NCI-H2196 (cell line): ENCODE results near the gene ACOT11.
A peak's percentile ranks its signal among the peaks of the same experiment; 100 is the strongest.

Experiments
- DNase-seq: peaks from one replicate; lab custom pipeline; 2025; ENCODE audit not compliant: unreplicated experiment; lab: John Stamatoyannopoulos, UW

The ACOT11 gene

DNA sequence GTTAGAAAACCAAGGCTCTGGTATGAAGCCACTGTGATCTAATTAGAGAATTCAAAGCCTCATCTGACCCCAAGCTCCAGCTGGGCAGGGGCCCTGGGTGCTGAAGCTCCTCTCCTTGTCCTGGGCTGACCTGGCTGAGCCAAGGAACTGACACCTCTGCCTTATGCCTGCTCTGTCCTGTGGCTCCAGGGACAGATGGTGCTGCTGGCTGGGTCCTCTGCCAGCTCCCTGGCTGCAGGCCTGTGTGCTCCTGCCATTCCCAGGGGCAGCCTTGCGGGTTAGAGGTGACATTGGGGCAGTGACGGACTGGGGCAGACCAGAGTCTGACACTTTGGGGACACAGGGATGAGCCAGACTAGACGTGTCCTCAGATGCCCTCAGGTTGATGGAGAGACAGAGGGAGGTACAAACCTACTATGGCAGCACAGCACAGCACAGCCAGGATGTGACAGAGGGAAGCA lies 11.8 kb downstream of the ACOT11 start:
- no peak for DNase-seq

DNA sequence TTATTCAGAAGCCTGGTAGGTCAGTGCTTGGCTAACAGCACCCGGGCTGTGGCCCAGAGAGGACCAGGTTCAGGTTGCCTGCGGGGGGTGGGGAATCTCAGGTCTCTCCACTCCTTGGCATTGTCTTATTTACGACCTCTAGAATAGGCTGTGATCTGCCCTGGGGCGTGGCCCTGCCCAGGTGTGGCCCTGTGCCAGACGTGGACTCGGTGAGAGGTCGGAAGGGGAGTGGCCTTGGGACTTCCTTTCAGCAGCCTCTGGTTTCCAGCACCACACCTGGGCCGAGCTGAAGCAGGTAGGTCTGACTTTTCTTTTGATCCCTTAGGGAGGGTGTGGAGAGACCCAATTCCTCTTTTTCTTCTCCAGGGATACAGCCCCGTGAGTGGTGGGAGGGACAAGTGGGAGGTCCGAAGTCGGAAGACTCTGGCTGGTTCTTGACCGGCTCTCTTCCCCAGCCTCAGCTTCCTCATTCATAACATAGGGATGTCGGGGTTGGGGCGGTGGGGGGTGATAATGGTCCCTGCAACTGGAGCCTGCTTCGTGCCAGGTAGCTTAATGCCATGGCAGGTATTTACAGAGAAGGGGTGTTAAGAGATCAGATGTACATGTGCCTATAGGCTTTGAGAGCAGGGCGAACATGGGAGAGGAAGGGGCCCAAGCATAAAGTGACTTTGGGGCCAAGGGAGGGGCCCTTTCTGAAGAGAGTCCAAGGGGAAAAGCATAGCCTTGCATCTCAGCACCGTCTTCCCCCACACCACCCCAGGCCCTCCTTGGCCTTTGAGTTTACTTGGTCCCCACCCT lies 16.5 kb downstream of the ACOT11 start:
- peak; percentile 89 for DNase-seq

DNA sequence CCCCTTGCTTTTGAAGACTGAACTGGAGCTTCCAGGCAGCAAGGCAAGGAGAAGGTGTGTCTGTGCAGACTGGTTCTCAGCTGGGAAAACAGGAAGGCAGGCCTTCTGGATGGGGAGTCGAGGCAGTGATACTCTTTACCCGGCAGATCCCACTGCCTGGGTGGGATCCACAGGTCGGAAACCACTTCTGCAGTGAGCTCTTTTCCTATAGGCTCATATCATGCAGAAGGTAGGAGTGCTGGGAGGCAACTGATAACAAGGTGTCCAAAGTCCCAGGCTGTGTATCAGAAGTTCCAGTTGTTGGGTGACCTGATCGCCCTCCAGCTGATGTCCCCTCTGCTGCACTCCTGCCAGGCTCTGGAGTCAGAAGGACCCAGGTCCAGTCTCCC lies 17.1 kb downstream of the ACOT11 start:
- DNase-seq = no peak

DNA sequence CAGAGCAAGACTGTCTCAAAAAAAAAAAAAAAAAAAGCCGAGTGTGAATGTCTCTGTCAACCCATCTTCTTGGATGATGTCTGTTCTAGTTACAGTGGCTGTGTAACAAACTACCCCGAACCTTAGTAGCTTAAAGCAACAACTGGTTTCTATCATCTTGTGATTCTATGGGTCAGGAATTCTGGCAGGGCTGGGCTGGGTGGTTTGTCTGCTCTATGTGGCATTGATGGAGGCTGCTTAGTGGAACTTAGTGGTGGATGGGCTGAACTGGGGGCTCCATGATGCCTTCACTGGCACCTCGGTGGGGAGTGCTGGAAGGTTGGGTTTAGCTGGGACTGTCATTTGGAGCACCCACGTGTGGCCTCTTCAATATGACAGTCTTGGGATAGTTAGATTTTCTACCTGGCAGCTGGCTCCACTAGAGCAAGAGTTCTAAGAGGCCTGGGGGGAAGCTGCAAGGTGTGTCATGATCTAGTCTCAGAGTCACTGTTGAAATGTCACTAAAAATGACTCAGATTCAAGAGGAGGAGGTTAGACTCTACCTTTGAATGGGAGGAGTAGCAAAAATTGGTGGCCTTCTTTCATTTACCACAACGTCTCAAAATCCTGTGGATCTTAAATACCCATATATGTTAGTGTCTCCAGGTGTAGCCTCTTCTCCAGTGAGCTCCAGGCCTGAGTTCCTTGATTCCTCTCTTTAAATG lies 18.6 kb downstream of the ACOT11 start:
- DNase-seq = no peak

DNA sequence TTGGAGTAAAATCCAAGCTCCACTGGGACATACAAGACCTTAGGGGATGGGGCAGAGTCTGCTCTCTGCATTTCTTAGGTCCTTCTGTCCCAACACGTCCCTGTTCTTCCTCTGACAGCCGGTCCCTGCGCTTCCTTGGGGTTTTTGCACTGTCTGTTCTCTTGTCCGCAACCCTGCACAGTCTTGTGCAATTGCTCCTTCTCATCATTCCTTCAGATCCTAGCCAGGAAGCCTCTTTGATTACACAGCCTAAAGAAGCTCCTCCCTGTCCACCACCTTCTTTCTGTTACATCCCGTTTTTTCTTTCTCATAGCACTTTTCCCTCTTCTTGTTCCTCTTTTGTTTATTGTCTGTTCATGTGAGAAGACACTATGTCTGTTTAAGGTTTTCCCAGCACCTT lies 19.9 kb downstream of the ACOT11 start:
- DNase-seq = no peak

DNA sequence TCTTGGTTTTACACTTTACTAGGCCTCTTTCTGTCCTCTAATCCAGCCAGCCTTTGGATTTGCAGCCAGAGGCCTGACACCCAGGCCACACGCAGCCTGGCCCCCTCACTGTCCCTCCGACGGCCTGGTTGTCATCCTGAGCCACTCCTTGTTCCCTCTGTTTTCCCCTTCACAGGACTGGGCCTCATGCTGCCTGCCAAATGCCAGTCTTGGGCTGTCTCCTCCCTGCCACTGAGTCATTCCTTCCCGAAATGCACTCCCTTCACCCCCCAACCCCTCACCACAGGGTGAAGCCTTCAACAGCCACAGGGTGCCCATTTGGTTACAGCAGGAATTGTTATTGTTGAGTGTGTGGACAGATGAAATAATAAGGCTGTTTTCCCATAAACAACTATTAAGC lies 21.3 kb downstream of the ACOT11 start:
- DNase-seq = no peak

GRCh38 chr1:54570161-54570560 lies 22.1 kb downstream of the ACOT11 start:
- no peak for DNase-seq

DNA sequence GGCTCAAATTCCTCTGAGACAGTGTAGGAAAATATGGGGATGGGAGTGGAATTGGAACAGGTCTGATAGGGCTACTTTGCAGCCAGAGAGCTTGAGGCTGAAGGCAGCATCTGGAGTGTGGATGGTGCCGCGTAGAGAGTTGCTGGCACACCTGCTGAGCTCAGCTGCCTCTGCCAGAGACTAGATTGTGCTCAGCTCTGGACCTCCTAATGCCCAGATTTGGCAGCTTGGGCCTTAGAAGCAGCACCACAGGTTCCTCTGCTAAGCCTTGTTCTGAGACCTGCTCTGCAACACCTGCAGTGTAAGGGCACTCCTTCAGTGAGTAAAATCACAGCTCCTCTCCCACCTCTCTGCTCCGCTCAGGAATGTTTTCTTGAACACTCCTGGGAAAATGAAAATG lies 23.3 kb downstream of the ACOT11 start:
- DNase-seq = no peak

- DNase-seq = no peak
These were observed 23.9 kb downstream of the ACOT11 start for GRCh38 chr1:54571803-54572541.

- no peak for DNase-seq
These were observed 24.5 kb downstream of the ACOT11 start for GRCh38 chr1:54572542-54572850.

DNA sequence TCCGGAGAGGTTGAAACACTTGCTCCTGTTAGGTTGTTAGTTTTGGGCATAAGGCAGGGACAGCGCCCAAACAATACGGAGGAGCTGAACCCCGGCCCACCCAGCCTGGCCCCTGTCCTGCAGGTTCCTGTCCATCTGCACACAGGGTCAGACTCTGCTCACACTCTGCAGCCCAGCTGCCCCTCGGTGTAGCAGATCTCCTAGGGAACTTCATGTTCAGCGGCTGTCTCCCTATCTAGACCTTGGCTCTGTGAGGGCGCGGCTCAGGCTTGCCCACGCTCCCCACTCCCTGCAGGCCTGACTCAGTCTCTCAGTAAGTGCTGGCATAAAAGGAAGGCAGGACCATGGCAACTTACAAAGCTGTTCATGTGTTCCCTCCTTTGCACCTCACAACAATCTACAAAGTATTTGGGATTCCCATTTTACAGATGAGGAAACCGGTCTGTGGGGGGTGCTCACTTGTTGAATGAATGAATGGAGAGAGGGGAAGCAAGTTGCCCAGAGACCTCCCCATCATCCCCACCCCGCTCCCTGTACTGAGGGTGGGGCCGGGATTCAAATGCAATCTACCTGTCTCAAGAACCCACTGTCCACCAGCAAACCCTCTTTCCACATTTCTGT lies 26.2 kb downstream of the ACOT11 start:
- no peak for DNase-seq

DNA sequence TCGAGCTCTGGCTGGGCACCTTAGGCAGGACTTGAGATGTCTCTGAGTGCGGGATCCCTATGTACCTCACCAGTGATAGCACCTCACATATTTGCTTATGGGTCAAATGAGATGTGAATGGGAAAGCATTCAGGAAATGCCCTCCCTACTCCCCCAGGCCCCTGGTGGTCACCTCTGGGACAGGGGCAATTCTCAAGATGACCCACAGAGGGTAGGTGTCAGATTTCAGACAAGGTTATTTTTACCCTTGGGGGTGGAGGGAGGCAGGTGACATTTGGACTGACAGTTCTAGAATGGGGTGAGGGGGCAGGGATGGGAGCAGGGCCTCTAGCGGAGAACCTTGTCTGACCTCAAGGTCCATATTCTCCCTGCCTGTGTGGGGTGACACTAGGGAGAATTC lies 27.1 kb downstream of the ACOT11 start:
- no peak for DNase-seq

- no peak for DNase-seq
These were observed 27.7 kb downstream of the ACOT11 start for GRCh38 chr1:54575605-54576290.

DNA sequence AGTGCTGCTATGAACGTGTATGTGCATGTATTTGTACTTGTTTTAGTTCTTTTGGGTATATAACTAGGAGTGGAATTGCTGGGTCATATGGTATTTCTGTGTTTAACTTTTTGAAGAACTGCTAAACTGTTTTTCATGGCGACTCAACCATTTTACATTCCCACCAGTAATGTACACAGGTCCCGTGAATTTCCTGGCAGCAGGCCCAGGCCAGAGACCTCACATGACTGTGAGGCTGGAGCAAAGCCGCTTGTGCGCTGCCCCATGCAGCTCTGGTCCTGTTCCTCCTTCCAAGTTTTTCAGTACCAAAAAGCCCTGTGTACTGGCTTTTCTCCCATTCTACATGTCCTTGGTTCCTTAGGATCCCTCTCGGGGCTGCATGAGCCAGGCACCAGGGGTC lies 29.6 kb downstream of the ACOT11 start:
- DNase-seq = peak; percentile 26

DNA sequence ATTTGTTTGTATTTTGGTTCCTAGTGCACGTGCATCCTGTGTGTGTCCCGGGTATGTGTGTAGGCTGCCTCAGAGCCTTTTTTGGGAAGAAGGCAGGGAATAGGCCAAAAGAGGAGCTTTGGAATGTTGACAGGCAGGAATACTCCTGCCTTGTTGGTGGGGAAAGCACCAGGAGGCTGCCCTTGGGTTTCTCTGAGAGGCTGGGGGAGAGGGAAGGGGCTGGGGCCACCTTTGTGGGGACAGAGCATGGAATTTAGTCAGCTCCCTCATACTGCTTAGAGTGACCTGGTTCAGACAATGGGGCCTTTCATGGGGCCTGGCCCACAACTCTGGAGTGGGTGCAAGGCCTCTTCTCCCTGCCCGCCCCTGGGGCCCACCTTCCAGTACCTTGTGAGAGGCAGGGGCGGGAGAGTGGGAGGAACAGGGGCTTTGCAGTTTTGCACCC lies 31.3 kb downstream of the ACOT11 start:
- no peak for DNase-seq

DNA sequence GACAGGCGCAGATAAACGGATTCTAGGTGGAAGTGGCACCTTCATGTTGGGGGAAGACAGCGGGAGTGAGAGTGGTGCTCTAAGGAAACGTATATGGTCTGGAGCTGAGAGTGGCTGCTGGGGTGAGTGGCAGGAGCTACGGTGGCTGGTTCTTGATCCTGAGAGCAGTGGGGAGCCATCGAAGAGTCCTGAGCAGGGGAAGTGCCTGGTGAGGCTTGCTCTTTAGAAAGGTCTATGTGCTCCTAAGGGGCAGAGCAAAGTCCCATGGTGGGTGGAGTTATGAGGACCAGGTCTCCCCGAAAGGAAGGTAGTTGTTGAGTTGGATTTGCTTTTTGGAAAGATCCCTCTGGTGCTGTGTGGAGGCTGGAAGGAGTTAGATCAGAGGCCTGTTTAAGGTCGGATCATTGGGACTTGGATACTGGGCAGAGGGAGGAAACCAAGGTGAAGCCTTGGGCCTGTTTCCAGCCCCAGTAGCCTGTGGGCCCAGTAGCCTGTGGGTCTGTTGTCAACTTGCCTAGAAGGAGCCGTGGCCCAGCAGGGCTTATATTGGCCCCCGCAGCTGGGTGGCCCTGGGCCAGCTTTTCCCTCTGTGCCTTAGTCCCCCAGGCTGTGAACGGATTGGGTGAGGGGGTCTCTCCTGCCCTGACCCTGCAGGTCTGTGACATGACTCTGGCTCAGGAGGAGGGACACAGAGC lies 33.0 kb downstream of the ACOT11 start:
- DNase-seq = no peak

DNA sequence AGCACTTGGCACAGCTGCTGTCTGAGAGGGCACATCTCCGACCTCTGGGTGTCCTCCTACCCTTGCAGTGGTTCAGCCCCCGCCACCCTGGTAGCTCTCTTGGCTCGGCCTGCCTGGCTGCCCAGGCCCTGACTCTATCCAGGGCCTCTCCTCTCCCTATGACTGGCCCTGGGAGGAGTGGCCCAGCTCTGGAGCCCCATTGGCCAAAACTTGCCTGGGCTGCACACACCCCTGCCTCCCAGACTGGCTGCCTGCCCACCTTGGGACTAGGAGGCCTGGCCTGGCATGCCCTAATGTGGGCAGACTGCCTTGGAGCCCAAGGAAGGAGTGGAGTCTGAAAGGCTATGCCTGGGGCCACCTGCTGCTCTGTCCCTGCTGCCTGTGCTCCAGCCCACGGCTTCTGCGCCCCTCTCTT lies 33.6 kb downstream of the ACOT11 start:
- DNase-seq = peak; percentile 98

GRCh38 chr1:54582566-54583306 lies 34.7 kb downstream of the ACOT11 start:
- peak; percentile 82 for DNase-seq

- no peak for DNase-seq
These were observed 35.3 kb downstream of the ACOT11 start for GRCh38 chr1:54583307-54583686.

GRCh38 chr1:54583871-54584270 lies 35.8 kb downstream of the ACOT11 start:
- DNase-seq = no peak
